GM10248 (cell line): ENCODE results near the gene PDCD1LG2.

Source experiments
- CTCF ChIA-PET: fragments of 300-600 bp; sonication (Branson Sonifier 250); formaldehyde crosslinking; extraction: SDS; loops from one replicate; lab custom pipeline; 2021; ENCODE audit warnings: antibody characterized with exemption; lab: Yijun Ruan, JAX
- POLR2A ChIA-PET: fragments of 350-650 bp; sonication (Branson Sonifier 250); formaldehyde crosslinking; extraction: SDS; loops from one replicate; lab custom pipeline; 2020; ENCODE audit warnings: antibody characterized with exemption; lab: Yijun Ruan, JAX
- DNase-seq: peaks from one replicate; pipeline ENCODE4 v3.0.0; 2012; ENCODE audit errors: extremely low spot score
- CTCF ChIP-seq: IDR thresholded peaks from 2 replicates; pipeline ENCODE4 v1.5.1; 2012; ENCODE audit warnings: mild to moderate bottlenecking, low read depth; ENCODE audit errors: extremely low read depth, missing control alignments, control extremely low read depth

Gene PDCD1LG2

GRCh38 chr9:5561828-5562488, 51.6 kb downstream of the PDCD1LG2 start:
- CTCF ChIA-PET: interaction anchor here (1.9 to 4.7 kb wide), 3 partner anchors 9 to 28 kb away, joined by 5 to 18 read pairs (median 12); no protein-coding TSS in a partner anchor
- POLR2A ChIA-PET: no interaction called here
- no peak for TF ChIP-seq CTCF
- DNase-seq: no peak

- no peak for DNase-seq
- ChIA-PET POLR2A (no interaction called here), CTCF (interaction anchor here (1.7 to 3.2 kb wide), 5 partner anchors 9 to 27 kb away, joined by 5 to 13 read pairs (median 12); no protein-coding TSS in a partner anchor)
- no peak for TF ChIP-seq CTCF
Measured at GRCh38 chr9:5562806-5563416, 52.6 kb downstream of the PDCD1LG2 start.

GRCh38 chr9:5563417-5563815, 53.1 kb downstream of the PDCD1LG2 start:
- TF ChIP-seq CTCF: no peak
- CTCF ChIA-PET: interaction anchor here (1.4 to 3.2 kb wide), 7 partner anchors 8 to 113 kb away, joined by 5 to 13 read pairs (median 7); partner anchors contain the start of gene CD274
- POLR2A ChIA-PET: no interaction called here
- DNase-seq: no peak

GRCh38 chr9:5563886-5564285, 53.6 kb downstream of the PDCD1LG2 start:
- no peak for DNase-seq
- ChIA-PET POLR2A (no interaction called here), CTCF (interaction anchor here (1.3 to 3.2 kb wide), 9 partner anchors 8 to 113 kb away, joined by 4 to 13 read pairs (median 6); partner anchors contain the start of gene CD274)
- TF ChIP-seq CTCF: no peak

GRCh38 chr9:5566054-5566618, 55.8 kb downstream of the PDCD1LG2 start:
- ChIA-PET CTCF (interaction anchor here (1.2 to 1.9 kb wide), 3 partner anchors 8 to 14 kb away, joined by 3 to 6 read pairs (median 4); no protein-coding TSS in a partner anchor), POLR2A (no interaction called here)
- DNase-seq: peak; percentile 38
- TF ChIP-seq CTCF: no peak

- ChIA-PET POLR2A (no interaction called here), CTCF (interaction anchor here (1.1 to 2.6 kb wide), 5 partner anchors 8 to 85 kb away, joined by 3 to 14 read pairs (median 3); no protein-coding TSS in a partner anchor)
- TF ChIP-seq CTCF: no peak
- no peak for DNase-seq
Measured at GRCh38 chr9:5568868-5569267, 58.5 kb downstream of the PDCD1LG2 start.
